ENCODE data around the gene TTLL4.

GRCh38 chr2:218698885-218699284, 11.8 kb upstream of the TTLL4 start:
- TF ChIP-seq, protein P1, sequence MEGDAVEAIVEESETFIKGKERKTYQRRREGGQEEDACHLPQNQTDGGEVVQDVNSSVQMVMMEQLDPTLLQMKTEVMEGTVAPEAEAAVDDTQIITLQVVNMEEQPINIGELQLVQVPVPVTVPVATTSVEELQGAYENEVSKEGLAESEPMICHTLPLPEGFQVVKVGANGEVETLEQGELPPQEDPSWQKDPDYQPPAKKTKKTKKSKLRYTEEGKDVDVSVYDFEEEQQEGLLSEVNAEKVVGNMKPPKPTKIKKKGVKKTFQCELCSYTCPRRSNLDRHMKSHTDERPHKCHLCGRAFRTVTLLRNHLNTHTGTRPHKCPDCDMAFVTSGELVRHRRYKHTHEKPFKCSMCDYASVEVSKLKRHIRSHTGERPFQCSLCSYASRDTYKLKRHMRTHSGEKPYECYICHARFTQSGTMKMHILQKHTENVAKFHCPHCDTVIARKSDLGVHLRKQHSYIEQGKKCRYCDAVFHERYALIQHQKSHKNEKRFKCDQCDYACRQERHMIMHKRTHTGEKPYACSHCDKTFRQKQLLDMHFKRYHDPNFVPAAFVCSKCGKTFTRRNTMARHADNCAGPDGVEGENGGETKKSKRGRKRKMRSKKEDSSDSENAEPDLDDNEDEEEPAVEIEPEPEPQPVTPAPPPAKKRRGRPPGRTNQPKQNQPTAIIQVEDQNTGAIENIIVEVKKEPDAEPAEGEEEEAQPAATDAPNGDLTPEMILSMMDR (IDR thresholded peaks at IDR 0.05): no peak
- TF ChIP-seq POLR2A (IDR thresholded peaks at IDR 0.05): no peak

Measured in thyroid gland (tissue), 4 donors.